HEK293 (cell line): ENCODE measurements around the gene PHLDA1.

Source experiments
- ATF2 ChIP-seq: fragments of 450-650 bp; formaldehyde crosslinking; IDR thresholded peaks from 2 replicates; pipeline ENCODE4 v1.5.1; 2016; ENCODE audit warnings: missing biosample characterization, missing genetic modification characterization, low read depth
- BCL11A ChIP-seq: fragments of 450-650 bp; formaldehyde crosslinking; IDR thresholded peaks from 2 replicates; pipeline ENCODE4 v1.5.1; 2016; ENCODE audit warnings: low read depth, missing biosample characterization, missing genetic modification characterization
- KLF9 ChIP-seq: fragments of 450-650 bp; formaldehyde crosslinking; IDR thresholded peaks from 2 replicates; pipeline ENCODE4 v1.5.1; 2016; ENCODE audit warnings: missing biosample characterization, missing genetic modification characterization, low read depth
- SCRT2 ChIP-seq: fragments of 450-650 bp; formaldehyde crosslinking; IDR thresholded peaks from 2 replicates; pipeline ENCODE4 v1.5.1; 2016; ENCODE audit warnings: missing biosample characterization, missing genetic modification characterization
- YY1 ChIP-seq: fragments of 450-650 bp; formaldehyde crosslinking; IDR thresholded peaks from 2 replicates; pipeline ENCODE4 v1.5.1; 2018; ENCODE audit warnings: missing biosample characterization, missing genetic modification characterization
- ZFP3 ChIP-seq: fragments of 450-650 bp; formaldehyde crosslinking; IDR thresholded peaks from 2 replicates; pipeline ENCODE4 v1.5.1; 2016; ENCODE audit warnings: low read depth, missing biosample characterization, missing genetic modification characterization
- ZNF174 ChIP-seq: fragments of 450-650 bp; formaldehyde crosslinking; IDR thresholded peaks from 2 replicates; pipeline ENCODE4 v1.5.0; 2017; ENCODE audit warnings: missing biosample characterization, mild to moderate bottlenecking, missing genetic modification characterization
- ZNF449 ChIP-seq: fragments of 450-650 bp; formaldehyde crosslinking; IDR thresholded peaks from 2 replicates; pipeline ENCODE4 v1.5.1; 2017; ENCODE audit warnings: missing biosample characterization, mild to moderate bottlenecking, missing genetic modification characterization, moderate library complexity
- ZNF610 ChIP-seq: fragments of 450-650 bp; formaldehyde crosslinking; IDR thresholded peaks from 2 replicates; pipeline ENCODE4 v1.5.1; 2016; ENCODE audit warnings: missing biosample characterization, missing genetic modification characterization, borderline replicate concordance
- ZNF621 ChIP-seq: fragments of 450-650 bp; formaldehyde crosslinking; IDR thresholded peaks from 2 replicates; pipeline ENCODE4 v1.5.1; 2017; ENCODE audit warnings: missing biosample characterization, missing genetic modification characterization
- ZNF76 ChIP-seq: fragments of 450-650 bp; formaldehyde crosslinking; IDR thresholded peaks from 2 replicates; pipeline ENCODE4; 2016; ENCODE audit warnings: low read depth, missing biosample characterization, missing genetic modification characterization, borderline replicate concordance
- ZNF837 ChIP-seq: fragments of 450-650 bp; formaldehyde crosslinking; IDR thresholded peaks from 2 replicates; pipeline ENCODE4 v1.5.1; 2016; ENCODE audit warnings: missing biosample characterization, missing genetic modification characterization
- TF ChIP-seq, protein P1 (sequence below): fragments of 450-650 bp; formaldehyde crosslinking; IDR thresholded peaks from 2 replicates; pipeline ENCODE4 v1.5.1; 2016; ENCODE audit warnings: missing biosample characterization, missing genetic modification characterization
- TF ChIP-seq, protein P2 (sequence below): fragments of 450-650 bp; formaldehyde crosslinking; IDR thresholded peaks from 2 replicates; pipeline ENCODE4 v1.5.1; 2017; ENCODE audit warnings: missing biosample characterization, missing genetic modification characterization

GRCh38 chr12:75979181-75979580 lies 52.4 kb downstream of the PHLDA1 start:
- no peak for TF ChIP-seq YY1 (tag by site-specific recombination)
- no peak for TF ChIP-seq ZNF449 (tag by site-specific recombination)
- TF ChIP-seq, protein P1, sequence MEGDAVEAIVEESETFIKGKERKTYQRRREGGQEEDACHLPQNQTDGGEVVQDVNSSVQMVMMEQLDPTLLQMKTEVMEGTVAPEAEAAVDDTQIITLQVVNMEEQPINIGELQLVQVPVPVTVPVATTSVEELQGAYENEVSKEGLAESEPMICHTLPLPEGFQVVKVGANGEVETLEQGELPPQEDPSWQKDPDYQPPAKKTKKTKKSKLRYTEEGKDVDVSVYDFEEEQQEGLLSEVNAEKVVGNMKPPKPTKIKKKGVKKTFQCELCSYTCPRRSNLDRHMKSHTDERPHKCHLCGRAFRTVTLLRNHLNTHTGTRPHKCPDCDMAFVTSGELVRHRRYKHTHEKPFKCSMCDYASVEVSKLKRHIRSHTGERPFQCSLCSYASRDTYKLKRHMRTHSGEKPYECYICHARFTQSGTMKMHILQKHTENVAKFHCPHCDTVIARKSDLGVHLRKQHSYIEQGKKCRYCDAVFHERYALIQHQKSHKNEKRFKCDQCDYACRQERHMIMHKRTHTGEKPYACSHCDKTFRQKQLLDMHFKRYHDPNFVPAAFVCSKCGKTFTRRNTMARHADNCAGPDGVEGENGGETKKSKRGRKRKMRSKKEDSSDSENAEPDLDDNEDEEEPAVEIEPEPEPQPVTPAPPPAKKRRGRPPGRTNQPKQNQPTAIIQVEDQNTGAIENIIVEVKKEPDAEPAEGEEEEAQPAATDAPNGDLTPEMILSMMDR (tag by site-specific recombination), result no peak
- no peak for TF ChIP-seq ZFP3 (tag by site-specific recombination)
- no peak for TF ChIP-seq ZNF621 (tag by site-specific recombination)
- no peak for TF ChIP-seq ATF2 (tag by site-specific recombination)
- TF ChIP-seq ZNF610 (tag by site-specific recombination), result no peak
- TF ChIP-seq, protein P2, sequence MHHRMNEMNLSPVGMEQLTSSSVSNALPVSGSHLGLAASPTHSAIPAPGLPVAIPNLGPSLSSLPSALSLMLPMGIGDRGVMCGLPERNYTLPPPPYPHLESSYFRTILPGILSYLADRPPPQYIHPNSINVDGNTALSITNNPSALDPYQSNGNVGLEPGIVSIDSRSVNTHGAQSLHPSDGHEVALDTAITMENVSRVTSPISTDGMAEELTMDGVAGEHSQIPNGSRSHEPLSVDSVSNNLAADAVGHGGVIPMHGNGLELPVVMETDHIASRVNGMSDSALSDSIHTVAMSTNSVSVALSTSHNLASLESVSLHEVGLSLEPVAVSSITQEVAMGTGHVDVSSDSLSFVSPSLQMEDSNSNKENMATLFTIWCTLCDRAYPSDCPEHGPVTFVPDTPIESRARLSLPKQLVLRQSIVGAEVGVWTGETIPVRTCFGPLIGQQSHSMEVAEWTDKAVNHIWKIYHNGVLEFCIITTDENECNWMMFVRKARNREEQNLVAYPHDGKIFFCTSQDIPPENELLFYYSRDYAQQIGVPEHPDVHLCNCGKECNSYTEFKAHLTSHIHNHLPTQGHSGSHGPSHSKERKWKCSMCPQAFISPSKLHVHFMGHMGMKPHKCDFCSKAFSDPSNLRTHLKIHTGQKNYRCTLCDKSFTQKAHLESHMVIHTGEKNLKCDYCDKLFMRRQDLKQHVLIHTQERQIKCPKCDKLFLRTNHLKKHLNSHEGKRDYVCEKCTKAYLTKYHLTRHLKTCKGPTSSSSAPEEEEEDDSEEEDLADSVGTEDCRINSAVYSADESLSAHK (tag by site-specific recombination), result no peak
- TF ChIP-seq SCRT2 (tag by site-specific recombination), result no peak
- TF ChIP-seq BCL11A (tag by site-specific recombination), result no peak
- no peak for TF ChIP-seq ZNF76 (tag by site-specific recombination)
- no peak for TF ChIP-seq KLF9 (tag by site-specific recombination)
- no peak for TF ChIP-seq ZNF837 (tag by site-specific recombination)
- no peak for TF ChIP-seq ZNF174 (tag by site-specific recombination)
